HCT116 (cell line): Measurements from ENCODE around the gene C6orf47. TPM values are rescaled to one million over a fixed set of nuclear protein-coding genes. Genes with fewer than 3 reads are reported as not detected.

Experiments
- ATAC-seq: fragments of 200-7000 bp; cut with Tn5 transposase; 2 replicates; pipeline ENCODE4 v1.9.1; 2020; ENCODE audit warnings: mild to moderate bottlenecking, moderate library complexity
- BruUV-seq: library from RNA; stranded (reverse); fragments of 400-500 nt; replicated peaks from 2 replicates; lab custom pipeline; 2021; lab: Mats Ljungman, UMichigan
- CTCF ChIA-PET: fragments of 300-600 bp; sonication (Branson Sonifier 250); formaldehyde crosslinking; loops from one replicate; lab custom pipeline; 2021; ENCODE audit warnings: antibody characterized with exemption; lab: Charles Lee
- POLR2A ChIA-PET: fragments of 300-600, 350-600 bp; sonication (Branson Sonifier 250); formaldehyde crosslinking; loops from one replicate; lab custom pipeline; 2021; ENCODE audit warnings: antibody characterized with exemption; lab: Charles Lee
- RAD21 ChIA-PET, 2 experiments: fragments of 300-600 bp; sonication (Branson Sonifier 250); formaldehyde crosslinking; loops; one replicate each; lab custom pipeline; 2023; ENCODE audit warnings: low total read pairs in 2 of 2; ENCODE audit not compliant: uncharacterized antibody in 2 of 2, unreplicated experiment in 2 of 2, low non-redundant PET in 1 of 2; lab: Charles Lee
- DNase-seq: peaks from one replicate; pipeline ENCODE4 v3.0.0-alpha.2; 2010; ENCODE audit warnings: low read depth, low spot score
- H2AFZ ChIP-seq: fragments of 200-600 bp; shearing (Covaris generic), sonication (generic); 2 replicates; pipeline ENCODE4 v1.6.1; 2017; ENCODE audit warnings: low read depth, mixed run types, mixed read lengths, antibody characterized with exemption, low read length; ENCODE audit not compliant: poor library complexity, severe bottlenecking
- H3K27ac ChIP-seq: 2 replicates; pipeline ENCODE4 v1.5.1; 2012; ENCODE audit warnings: low read depth, low read length
- H3K27me3 ChIP-seq: fragments of 200-600 bp; sonication (generic); 2 replicates; pipeline ENCODE4 v1.6.1; 2016; ENCODE audit warnings: mixed run types, low read length, mixed read lengths; ENCODE audit not compliant: insufficient read depth
- H3K36me3 ChIP-seq, 2 experiments: fragments of 200-500 bp in 1 of 2; fragments of 200-600 bp in 1 of 2; sonication (Bioruptor generic) in 1 of 2; sonication (generic) in 1 of 2; 2 replicates each; pipeline versions ENCODE4 v1.5.1 to v1.6.1; 2014 to 2016; ENCODE audit warnings: low read length in 2 of 2, inconsistent platforms in 1 of 2, mixed read lengths in 1 of 2, mixed run types in 1 of 2; ENCODE audit not compliant: insufficient read depth in 2 of 2, control insufficient read depth in 1 of 2
- H3K4me1 ChIP-seq, 2 experiments: fragments of 200-600 bp in 1 of 2; sonication (generic) in 1 of 2; 2 replicates each; pipeline versions ENCODE4 v1.5.1 to v1.6.1; 2012 to 2017; ENCODE audit warnings: low read length in 2 of 2, inconsistent platforms in 1 of 2, mild to moderate bottlenecking in 1 of 2, mixed read lengths in 1 of 2, mixed run types in 1 of 2, moderate library complexity in 1 of 2; ENCODE audit not compliant: insufficient read depth in 2 of 2, control insufficient read depth in 1 of 2
- H3K4me2 ChIP-seq: fragments of 200-600 bp; sonication (generic); 2 replicates; pipeline ENCODE4 v1.6.1; 2017; ENCODE audit warnings: mixed run types, low read length, mixed read lengths
- H3K4me3 ChIP-seq, 2 experiments: fragments of 200-600 bp in 1 of 2; sonication (generic) in 1 of 2; replicated peaks in 1 of 2; 2 replicates each; pipeline ENCODE4 v1.5.1; 2011 to 2016; ENCODE audit warnings: low read length in 2 of 2, control low read depth in 1 of 2, low read depth in 1 of 2, mild to moderate bottlenecking in 1 of 2, mixed read lengths in 1 of 2, mixed run types in 1 of 2
- H3K79me2 ChIP-seq: fragments of 200-600 bp; sonication (generic); 2 replicates; pipeline ENCODE4 v1.6.1; 2017; ENCODE audit warnings: mild to moderate bottlenecking, mixed run types, low read length, moderate library complexity, mixed read lengths; ENCODE audit not compliant: insufficient read depth
- H3K9ac ChIP-seq: fragments of 200-600 bp; sonication (generic); 2 replicates; pipeline ENCODE4 v1.6.1; 2016; ENCODE audit warnings: low read length, mixed read lengths
- H3K9me2 ChIP-seq: fragments of 200-600 bp; sonication (generic), shearing (Covaris generic); 2 replicates; pipeline ENCODE4 v1.6.1; 2017; ENCODE audit warnings: mixed run types, mild to moderate bottlenecking, moderate library complexity; ENCODE audit not compliant: insufficient read depth
- H3K9me3 ChIP-seq, 2 experiments: fragments of 200-500 bp in 1 of 2; fragments of 200-600 bp in 1 of 2; sonication (Bioruptor generic) in 1 of 2; sonication (generic) in 1 of 2; 2 replicates each; pipeline ENCODE4 v1.6.1; 2014 to 2017; ENCODE audit warnings: low read length in 2 of 2, mixed read lengths in 2 of 2, inconsistent platforms in 1 of 2, low read depth in 1 of 2, mild to moderate bottlenecking in 1 of 2, mixed run types in 1 of 2, moderate library complexity in 1 of 2; ENCODE audit not compliant: control insufficient read depth in 1 of 2, insufficient read depth in 1 of 2
- H4K20me1 ChIP-seq: fragments of 200-600 bp; sonication (generic), shearing (Covaris generic); 2 replicates; pipeline ENCODE4 v1.6.1; 2017; ENCODE audit warnings: mixed run types, mild to moderate bottlenecking, moderate library complexity; ENCODE audit not compliant: insufficient read depth
- ATF3 ChIP-seq: IDR thresholded peaks from 2 replicates; pipeline ENCODE4 v1.6.1; 2012
- CTCF ChIP-seq, 3 experiments: fragments of 200-600 bp in 1 of 3; sonication (generic) in 1 of 3; IDR thresholded peaks in 2 of 3; conservative IDR thresholded peaks in 1 of 3; 2 replicates each; pipeline ENCODE4 v1.5.1; 2012 to 2017; ENCODE audit warnings: low read depth in 2 of 3, low read length in 2 of 3, antibody characterized with exemption in 1 of 3, borderline replicate concordance in 1 of 3, control low read depth in 1 of 3, mild to moderate bottlenecking in 1 of 3, mixed read lengths in 1 of 3, mixed run types in 1 of 3, moderate library complexity in 1 of 3; ENCODE audit not compliant: insufficient read depth in 1 of 3
- EZH2 ChIP-seq: fragments of 200-600 bp; sonication (generic); IDR thresholded peaks from 2 replicates; pipeline ENCODE4 v1.6.1; 2017; ENCODE audit warnings: antibody characterized with exemption, mixed run types
- MAX ChIP-seq: IDR thresholded peaks from 2 replicates; pipeline ENCODE4 v1.6.1; 2012
- RAD21 ChIP-seq: IDR thresholded peaks from 2 replicates; pipeline ENCODE4 v1.6.1; 2012; ENCODE audit warnings: low read depth, mild to moderate bottlenecking
- SP1 ChIP-seq: IDR thresholded peaks from 2 replicates; pipeline ENCODE4 v1.6.1; 2012; ENCODE audit warnings: low read depth
- SRF ChIP-seq: IDR thresholded peaks from 2 replicates; pipeline ENCODE4 v1.6.1; 2012; ENCODE audit warnings: low read depth
- intact Hi-C: fragments of 100-400 bp; cut with micrococcal nuclease; formaldehyde crosslinking; loops from 2 replicates; pipeline ENCODE4 v1.10.0; 2022
- total RNA-seq: library from RNA; stranded (reverse); gene quantifications from one replicate; pipeline ENCODE4 v1.2.1, GENCODE V29; 2021; ENCODE audit not compliant: unreplicated experiment

Gene C6orf47
- total RNA-seq, 1 experiment from 2014 or later = 13.4 TPM

GRCh38 chr6:31659649-31660380 is 763 bp downstream of the C6orf47 start:
- no peak for TF ChIP-seq EZH2
- TF ChIP-seq SRF = no peak
- TF ChIP-seq, all 23 proteins: peak for 0
- Histone ChIP-seq H3K27ac (peak overlapping the region; percentile 69), H3K4me1 (peaks cover 18 to 45% of the 10 kb centered on the region in 2 experiments; a peak in 3 of 4 replicates), H3K36me3 (peaks cover 5 to 17% of the 10 kb centered on the region in 2 experiments; a peak in 3 of 4 replicates), H3K79me2 (peaks cover 39% of the 10 kb centered on the region), H3K9ac (peak overlapping the region; percentile 88), H2AFZ (no peak overlapping the region), H3K4me2 (peak overlapping the region; percentile 94), H3K9me2 (no peaks in the 10 kb centered on the region), H3K27me3 (no peaks in the 10 kb centered on the region), H4K20me1 (no peaks in the 10 kb centered on the region), H3K9me3 (no peaks in the 10 kb centered on the region), H3K4me3 (peak overlapping the region; percentile 79 to 87)
- peak; percentile 2; the same call in 1 of the 2 replicates for ATAC-seq
- DNase-seq = no peak
- ChIA-PET POLR2A (interaction anchor here (0.7 to 2.0 kb wide), 6 partner anchors 8 to 118 kb away, joined by 3 to 15 read pairs (median 4); partner anchors contain the start of genes BAG6, LY6G5B, MSH5 and PRRC2A), RAD21 (no interaction called here), CTCF (no interaction called here)
- BruUV-seq = no TSS peak
- intact Hi-C loops = loop anchor here (5.0 kb wide), 1 partner anchor 258 kb away; the partner anchor contains the start of gene MICA

- DNase-seq = no peak
- Histone ChIP-seq H3K36me3 (peaks cover 5 to 15% of the 10 kb centered on the region in 2 experiments; a peak in 3 of 4 replicates), H3K27me3 (no peaks in the 10 kb centered on the region)
- no TSS peak for BruUV-seq
- no peak for TF ChIP-seq MAX
- no peak for TF ChIP-seq ATF3
- no peak for TF ChIP-seq RAD21
- no peak for TF ChIP-seq CTCF (IDR thresholded peaks at IDR 0.05 in 2 of 3, conservative IDR thresholded peaks at IDR 0.05 in 1 of 3; ENCODE audit: borderline replicate concordance in 1 of 3, insufficient read depth in 1 of 3, low read depth in 2 of 3, low read length in 2 of 3)
- no peak for TF ChIP-seq SP1
- TF ChIP-seq, all 23 proteins: peak for 0
- peak overlapping the region; percentile 25 for H3K27ac ChIP-seq
- peak overlapping the region; percentile 79 to 87 for H3K4me3 ChIP-seq
- ChIA-PET POLR2A (interaction anchor here (1.2 kb wide), 1 partner anchor 81 kb away, joined by 3 read pairs; the partner anchor contains the start of gene MSH5), RAD21 (no interaction called here), CTCF (no interaction called here)
- H3K4me1 ChIP-seq = peaks cover 17 to 41% of the 10 kb centered on the region in 2 experiments; a peak in 3 of 4 replicates
- intact Hi-C loops = no loop called here
- H2AFZ ChIP-seq = no peak overlapping the region
- H4K20me1 ChIP-seq = no peaks in the 10 kb centered on the region
- H3K9me3 ChIP-seq = no peaks in the 10 kb centered on the region
- H3K9ac ChIP-seq = peak overlapping the region; percentile 88; the same call in 1 of the 2 replicates
- peak overlapping the region; percentile 94 for H3K4me2 ChIP-seq
- H3K9me2 ChIP-seq = no peaks in the 10 kb centered on the region
- peaks cover 39% of the 10 kb centered on the region for H3K79me2 ChIP-seq
- no peak for ATAC-seq
These were observed 1.5 kb downstream of the C6orf47 start for GRCh38 chr6:31658983-31659648.
